Fibroblast of skin of left quadriceps (primary cell): ENCODE data around the gene PPP1R12C.
"Not testable (repeated sequence)": the region's sequence is repeated elsewhere in the genome, so short reads cannot be mapped to it uniquely, and the experiment has no call there.

ENCODE experiments used
- DNase-seq, 2 experiments: peaks; one replicate each; pipeline ENCODE4 v3.0.0-alpha.2; 2013; ENCODE audit warnings: low read depth in 2 of 2

PPP1R12C gene

GRCh38 chr19:55112246-55112776 is 5.1 kb downstream of the PPP1R12C start:
- no peak for DNase-seq

- no peak for DNase-seq
Observed at GRCh38 chr19:55111238-55111831, 6.1 kb downstream of the PPP1R12C start.

- DNase-seq, result no peak
Observed at GRCh38 chr19:55109527-55110291, 7.7 kb downstream of the PPP1R12C start.

DNA sequence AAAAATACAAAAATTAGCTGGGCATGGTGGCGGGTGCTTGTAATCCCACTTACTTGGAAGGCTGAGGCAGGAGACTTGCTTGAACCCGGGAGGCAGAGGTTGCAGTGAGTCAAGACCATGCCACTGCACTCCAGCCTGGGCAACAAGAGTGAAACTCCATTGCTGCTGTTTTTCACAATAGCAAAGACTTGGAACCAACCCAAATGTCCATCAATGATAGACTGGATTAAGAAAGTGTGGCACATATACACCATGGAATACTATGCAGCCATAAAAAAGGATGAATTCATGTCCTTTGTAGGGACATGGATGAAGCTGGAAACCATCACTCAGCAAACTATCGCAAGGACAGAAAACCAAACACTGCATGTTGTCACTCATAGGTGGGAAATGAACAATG is 10.2 kb downstream of the PPP1R12C start:
- not testable (repeated sequence) for DNase-seq

DNA sequence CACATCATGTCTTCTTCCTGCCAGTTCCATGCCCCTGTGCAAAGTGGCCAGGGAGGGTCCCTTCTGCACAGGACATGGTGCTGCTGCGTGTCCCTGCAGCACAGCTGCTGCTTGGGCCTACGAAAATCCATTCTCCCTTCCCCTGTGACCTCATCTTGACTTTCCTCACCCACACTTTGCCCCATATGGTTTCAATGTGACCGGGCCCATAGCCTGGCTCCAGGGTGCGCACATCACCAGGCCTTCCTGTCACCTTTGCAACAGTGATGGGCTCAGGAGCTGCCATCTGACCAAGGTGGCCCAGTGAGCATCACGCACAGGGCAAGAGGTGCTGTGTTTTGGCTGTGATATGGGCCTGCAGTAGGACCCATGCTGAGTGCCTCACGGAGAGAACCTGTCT is 10.8 kb downstream of the PPP1R12C start:
- DNase-seq, result no peak

GRCh38 chr19:55105237-55105636 is 12.2 kb downstream of the PPP1R12C start:
- DNase-seq, result no peak

DNA sequence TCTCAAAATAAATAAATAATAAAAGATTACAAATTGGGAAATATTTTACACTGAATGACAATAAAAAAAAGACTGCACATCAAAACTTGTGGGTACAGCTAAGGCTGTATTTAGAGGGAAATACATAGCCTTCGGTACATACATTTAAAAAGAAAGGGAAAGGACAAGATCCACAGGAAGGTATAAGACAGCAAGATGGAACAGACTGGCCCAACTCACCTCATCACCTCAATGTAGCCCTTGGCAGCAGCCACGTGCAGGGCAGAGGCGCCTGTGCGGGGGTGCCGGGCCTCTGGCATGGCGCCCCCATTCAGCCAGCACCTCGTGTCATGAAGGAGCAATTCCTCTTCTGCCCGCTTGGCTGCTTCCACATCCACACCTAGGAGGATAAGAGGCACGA is 14.2 kb downstream of the PPP1R12C start:
- DNase-seq, result no peak

DNA sequence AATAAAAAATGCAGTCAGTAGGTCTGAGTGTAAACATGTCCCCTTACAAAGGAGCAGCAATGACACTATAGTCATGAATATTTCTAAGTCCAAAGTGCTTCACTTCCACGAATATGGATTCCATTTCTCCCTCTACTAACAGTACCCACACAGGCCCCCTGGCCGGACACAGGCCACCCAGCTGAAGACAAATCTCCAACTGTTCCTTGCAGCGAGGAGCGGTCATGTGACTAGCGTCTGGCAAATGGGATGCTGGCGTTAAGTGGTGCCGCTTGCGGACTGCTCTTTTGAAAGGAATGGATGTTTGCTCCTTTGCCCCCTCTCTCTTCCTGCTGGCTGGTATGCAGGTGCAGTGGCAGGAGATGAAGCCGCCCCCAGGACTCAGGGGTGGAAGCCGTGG is 16.2 kb downstream of the PPP1R12C start:
- DNase-seq, result no peak

DNA sequence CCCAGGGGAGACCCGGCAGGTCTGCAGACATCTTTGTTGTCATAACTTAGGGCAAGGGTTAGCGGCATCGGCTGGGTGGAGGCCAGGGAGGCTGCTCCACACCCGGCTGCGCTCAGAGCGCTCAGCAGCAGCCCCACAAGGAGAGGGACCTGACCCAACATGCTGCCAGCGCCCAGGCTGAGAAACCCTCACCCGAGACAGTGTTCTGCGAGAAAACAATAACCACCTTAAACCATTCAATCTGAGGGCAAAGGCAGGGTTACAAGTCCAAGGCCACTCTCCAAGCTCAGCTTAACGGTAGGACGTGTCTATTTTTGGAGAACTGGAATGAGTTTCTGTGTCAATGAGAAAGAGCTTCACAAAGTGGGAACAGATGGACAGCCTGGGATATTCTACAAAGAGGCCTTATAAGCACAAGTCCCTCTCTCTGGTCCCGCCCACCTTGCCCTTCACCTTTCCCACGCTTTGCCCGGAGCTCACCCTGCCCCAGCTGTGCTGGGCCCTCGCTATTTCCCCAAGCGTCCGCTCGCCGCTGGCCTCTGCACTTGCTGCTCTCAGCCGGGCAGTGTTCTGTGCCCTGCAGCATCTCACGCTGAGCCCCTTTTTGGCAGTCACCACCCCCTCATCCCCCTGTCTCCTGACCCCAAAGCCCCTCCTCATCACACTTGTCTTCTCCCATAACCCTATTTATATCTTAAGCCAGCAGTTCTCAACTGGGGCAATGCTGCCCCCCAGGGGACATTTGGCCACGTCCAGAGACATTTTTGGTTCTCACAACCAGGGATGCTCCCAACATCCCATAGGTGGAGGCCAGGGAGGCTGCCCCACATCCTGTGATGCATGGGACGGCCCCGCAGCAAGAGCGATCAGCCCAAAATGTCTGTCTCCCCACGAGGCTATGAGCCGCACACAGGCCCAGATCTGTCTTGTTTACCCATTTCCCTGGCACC is 17.6 kb downstream of the PPP1R12C start:
- DNase-seq, result no peak

DNA sequence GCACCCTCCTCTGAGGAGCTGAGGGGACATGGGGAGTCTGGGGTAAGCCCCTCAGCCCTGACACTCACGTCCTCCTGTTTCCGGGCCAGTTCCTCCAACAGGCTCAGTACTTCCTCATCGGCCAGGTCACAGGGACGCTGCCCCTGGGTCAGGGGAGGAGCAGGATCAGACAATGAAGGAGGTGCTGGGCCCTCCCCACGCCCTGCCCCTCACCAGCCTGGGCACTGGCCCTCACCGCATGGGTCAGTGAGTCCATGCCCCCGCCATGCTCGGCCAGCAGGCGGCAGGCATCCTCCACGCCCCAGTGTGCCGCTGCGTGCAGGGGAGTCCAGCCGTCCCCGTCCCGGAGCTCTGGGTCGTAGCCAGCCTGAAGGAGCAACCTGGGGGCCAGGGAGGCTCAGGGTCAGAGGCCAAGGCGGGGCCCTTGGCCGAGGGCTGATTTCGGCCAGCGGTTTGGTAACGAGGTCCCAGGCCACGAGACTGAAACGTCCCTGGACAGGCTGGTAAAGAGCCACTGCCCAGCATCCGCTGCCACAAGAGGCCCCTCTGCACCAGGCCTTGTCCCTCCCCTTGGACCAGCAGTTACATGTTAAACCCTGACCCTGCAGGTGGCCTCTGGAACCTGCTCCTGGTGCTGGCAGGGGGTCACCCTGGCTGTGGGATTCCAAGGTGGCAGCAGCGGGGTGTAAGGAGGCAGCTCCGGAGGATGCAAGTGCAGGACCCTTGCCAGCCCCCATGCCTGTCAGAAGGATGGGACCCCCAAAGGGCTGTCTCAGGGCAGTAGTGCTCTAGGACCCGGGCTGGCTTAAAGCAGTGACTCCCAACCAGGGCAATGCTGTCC is 18.5 kb downstream of the PPP1R12C start:
- DNase-seq, result no peak

GRCh38 chr19:55097864-55098715 is 19.3 kb downstream of the PPP1R12C start:
- DNase-seq, result no peak

- DNase-seq, result no peak
Observed at GRCh38 chr19:55096061-55096701, 21.3 kb downstream of the PPP1R12C start.

DNA sequence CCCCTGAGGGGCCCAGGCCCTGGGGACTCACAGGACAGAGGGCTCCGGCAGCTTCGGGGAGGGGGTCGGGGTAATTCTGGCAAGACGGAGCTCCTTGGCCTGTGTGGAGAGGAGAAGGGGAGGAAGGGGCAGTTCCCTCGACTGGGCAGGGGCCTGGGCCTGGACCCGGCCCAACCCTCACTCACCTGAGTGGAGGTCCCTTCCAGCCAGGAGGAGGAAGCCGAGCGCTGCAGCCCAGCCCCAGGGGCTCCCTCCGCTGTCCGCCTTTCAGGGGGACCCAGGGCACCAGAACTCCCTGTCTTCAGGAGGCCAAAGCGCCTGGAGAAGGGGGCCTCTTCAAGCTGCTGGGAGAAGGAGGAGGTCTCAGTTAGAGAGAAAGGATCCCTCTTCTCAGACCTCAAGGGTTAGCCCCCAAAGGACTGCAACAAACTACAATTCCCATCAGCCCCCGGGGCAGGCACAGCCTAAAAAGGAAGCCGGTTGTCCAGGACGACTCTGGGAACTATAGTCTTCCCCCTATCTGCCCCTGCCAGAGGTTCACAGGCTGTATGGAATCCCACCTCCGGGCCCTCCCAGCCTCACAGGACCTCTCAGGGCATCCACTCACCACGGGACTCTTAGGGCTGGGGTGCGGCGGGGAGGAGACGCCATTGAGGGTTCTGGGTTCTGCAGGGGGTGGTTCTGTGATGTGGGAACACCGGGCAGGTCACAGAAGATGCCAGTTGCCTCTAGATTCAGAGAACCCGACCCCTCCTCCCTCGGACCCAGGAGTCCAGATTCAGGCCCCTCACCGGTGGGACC is 22.0 kb downstream of the PPP1R12C start:
- DNase-seq, result no peak

DNA sequence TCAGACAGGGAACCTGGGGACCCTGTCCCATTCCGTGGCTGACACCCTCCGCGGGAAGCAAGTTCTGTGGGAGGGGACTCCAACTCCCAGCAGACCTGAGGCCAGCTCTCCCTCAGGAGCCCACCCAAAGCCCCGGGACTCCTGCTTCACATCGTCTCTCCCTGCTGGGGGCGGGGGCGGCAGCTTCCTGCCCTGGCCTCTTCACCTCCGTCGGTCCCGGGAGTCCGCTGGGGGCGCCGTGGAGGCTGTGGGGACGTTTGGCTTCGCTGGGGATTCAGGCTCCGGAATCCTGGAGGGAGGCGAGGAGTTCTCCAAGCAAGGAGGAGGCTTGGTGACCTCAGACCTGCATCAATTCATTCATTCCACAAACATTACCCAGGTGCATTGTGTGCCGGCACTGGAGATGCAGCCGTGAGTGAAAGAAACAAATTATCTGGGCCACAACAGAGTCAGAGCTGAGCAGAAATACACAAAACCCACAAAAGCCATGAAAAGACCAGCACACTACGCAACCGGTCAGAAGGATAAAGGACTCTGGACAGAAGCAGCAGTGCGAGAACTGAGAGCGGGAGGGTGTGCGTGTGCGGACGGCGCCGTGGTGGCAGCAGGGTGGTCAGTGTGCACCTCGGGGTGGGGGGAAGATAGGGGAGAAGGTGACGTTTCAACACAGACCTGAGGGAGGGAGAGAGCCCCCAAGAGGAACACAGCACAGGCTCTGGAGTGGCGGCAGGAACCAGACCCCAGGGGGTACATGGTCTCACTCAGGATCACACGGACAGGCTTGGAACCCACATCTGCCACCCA is 22.8 kb downstream of the PPP1R12C start:
- DNase-seq, result no peak

DNA sequence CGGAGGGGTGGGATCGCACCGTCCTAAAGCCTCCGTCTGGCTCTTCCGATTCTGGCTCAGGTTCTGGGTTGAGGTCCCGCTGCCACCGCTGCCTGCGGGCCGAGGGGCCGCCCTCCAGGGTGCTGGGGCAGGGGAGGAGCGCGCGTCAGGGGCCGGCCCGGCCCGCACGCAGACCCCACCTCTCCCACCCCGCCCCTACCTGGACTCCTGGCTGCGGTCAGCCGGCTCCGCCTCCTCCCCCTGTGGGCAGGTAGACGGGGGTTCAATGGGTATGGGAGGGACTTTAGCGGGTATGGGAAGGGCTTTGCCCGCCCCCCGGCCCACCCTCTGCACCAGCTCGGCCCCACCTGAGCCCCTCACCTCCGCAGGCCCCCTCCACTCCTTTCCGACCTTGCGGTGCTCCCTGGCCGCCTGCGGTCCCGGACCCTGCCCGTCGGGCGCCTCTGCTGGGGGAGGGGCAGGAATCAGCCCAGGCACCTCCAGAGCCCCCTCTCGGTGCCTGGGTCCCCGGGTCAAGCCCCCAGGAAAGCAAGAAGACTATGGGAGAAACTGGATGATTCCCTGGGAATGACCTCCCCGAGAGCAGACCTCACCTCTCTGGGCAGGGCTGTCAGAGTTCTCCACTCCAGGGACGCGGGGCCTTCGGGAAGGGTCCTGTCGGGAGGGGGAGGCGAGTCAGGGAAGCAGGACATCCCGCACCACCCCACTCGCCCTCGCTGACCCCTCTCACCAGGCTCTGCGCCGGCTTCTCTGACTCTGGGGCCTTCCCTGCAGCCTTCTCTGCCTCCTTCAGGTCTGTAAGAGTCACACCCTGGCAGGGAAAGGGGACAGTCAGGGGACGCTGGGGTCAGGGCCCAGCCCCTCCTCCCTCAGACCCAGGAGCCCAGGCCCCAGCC is 24.8 kb downstream of the PPP1R12C start:
- no peak for DNase-seq

- no peak for DNase-seq
Observed at GRCh38 chr19:55091955-55092354, 25.5 kb downstream of the PPP1R12C start.
